22Rv1 (cell line): ENCODE data around the gene JMJD6.

Source experiments
- CTCF ChIP-seq: fragments of 450-650 bp; IDR thresholded peaks from 2 replicates; pipeline ENCODE4 v1.5.1; 2017; ENCODE audit warnings: mild to moderate bottlenecking
- ZFX ChIP-seq: fragments of 450-650 bp; IDR thresholded peaks from 2 replicates; pipeline ENCODE4 v1.6.1; 2017; ENCODE audit warnings: antibody characterized with exemption, borderline replicate concordance

- TF ChIP-seq CTCF = no peak
- TF ChIP-seq ZFX = no peak
Observed at GRCh38 chr17:76736349-76737081, 10.1 kb upstream of the JMJD6 start.
